Fibroblast of skin of right biceps (primary cell): ENCODE data around the gene MAP1LC3C.

ENCODE experiments used
- DNase-seq: peaks from one replicate; pipeline ENCODE4 v3.0.0-alpha.2; 2013

The MAP1LC3C gene

GRCh38 chr1:241999026-241999425 is at the start of gene MAP1LC3C:
MAP1LC3C (minus strand) TSS chr1:241999098; CDS start chr1:241999008, 90 bp downstream.
- DNase-seq = no peak

- no peak for DNase-seq
These were observed 44.3 kb upstream of the MAP1LC3C start for GRCh38 chr1:242043165-242043564.

- no peak for DNase-seq
These were observed 35.5 kb upstream of the MAP1LC3C start for GRCh38 chr1:242034392-242034791.

GRCh38 chr1:242033447-242033846 is 34.5 kb upstream of the MAP1LC3C start:
- DNase-seq = no peak

- DNase-seq = no peak
These were observed 31.2 kb upstream of the MAP1LC3C start for GRCh38 chr1:242030071-242030470.

GRCh38 chr1:242025681-242026080 is 26.8 kb upstream of the MAP1LC3C start:
- no peak for DNase-seq

- no peak for DNase-seq
These were observed 24.9 kb upstream of the MAP1LC3C start for GRCh38 chr1:242023805-242024204.

- DNase-seq = no peak
These were observed 20.1 kb upstream of the MAP1LC3C start for GRCh38 chr1:242019018-242019417.

- peak; percentile 49 for DNase-seq
These were observed 18.8 kb upstream of the MAP1LC3C start for GRCh38 chr1:242017580-242018233.

GRCh38 chr1:242016479-242016878 is 17.6 kb upstream of the MAP1LC3C start:
- no peak for DNase-seq

- DNase-seq = no peak
These were observed 13.2 kb upstream of the MAP1LC3C start for GRCh38 chr1:242011894-242012660.

GRCh38 chr1:242008826-242009495 is 10.1 kb upstream of the MAP1LC3C start:
- DNase-seq = no peak

GRCh38 chr1:242006976-242007375 is 8.1 kb upstream of the MAP1LC3C start:
- DNase-seq = no peak

GRCh38 chr1:242005866-242006535 is 7.1 kb upstream of the MAP1LC3C start:
- peak; percentile 52 for DNase-seq

- no peak for DNase-seq
These were observed 6.0 kb upstream of the MAP1LC3C start for GRCh38 chr1:242004751-242005495.

GRCh38 chr1:242002510-242002909 is 3.6 kb upstream of the MAP1LC3C start:
- no peak for DNase-seq

GRCh38 chr1:242002072-242002471 is 3.2 kb upstream of the MAP1LC3C start:
- DNase-seq = no peak

GRCh38 chr1:242000434-242000833 is 1.5 kb upstream of the MAP1LC3C start:
- DNase-seq = no peak

GRCh38 chr1:241998412-241998921 is 431 bp downstream of the MAP1LC3C start:
- peak; percentile 86 for DNase-seq

GRCh38 chr1:241997401-241997998 is 1.4 kb downstream of the MAP1LC3C start:
- no peak for DNase-seq

- DNase-seq = no peak
These were observed 4.7 kb downstream of the MAP1LC3C start for GRCh38 chr1:241994171-241994570.

- peak; percentile 26 for DNase-seq
These were observed 6.2 kb downstream of the MAP1LC3C start for GRCh38 chr1:241992734-241993133.
